GM21367 (cell line): Measurements from ENCODE around the gene DPP7.
A peak's percentile ranks its signal among the peaks of the same experiment; 100 is the strongest.
"Not testable (repeated sequence)": the region's sequence is repeated elsewhere in the genome, so short reads cannot be mapped to it uniquely, and the experiment has no call there.

Experiments
- ATAC-seq: cut with Tn5 transposase; IDR thresholded peaks from one replicate; pipeline ENCODE4 v1.9.1; 2021; ENCODE audit not compliant: unreplicated experiment

Gene DPP7

GRCh38 chr9:137075275-137075775 lies 39.2 kb downstream of the DPP7 start:
- no peak for ATAC-seq

DNA sequence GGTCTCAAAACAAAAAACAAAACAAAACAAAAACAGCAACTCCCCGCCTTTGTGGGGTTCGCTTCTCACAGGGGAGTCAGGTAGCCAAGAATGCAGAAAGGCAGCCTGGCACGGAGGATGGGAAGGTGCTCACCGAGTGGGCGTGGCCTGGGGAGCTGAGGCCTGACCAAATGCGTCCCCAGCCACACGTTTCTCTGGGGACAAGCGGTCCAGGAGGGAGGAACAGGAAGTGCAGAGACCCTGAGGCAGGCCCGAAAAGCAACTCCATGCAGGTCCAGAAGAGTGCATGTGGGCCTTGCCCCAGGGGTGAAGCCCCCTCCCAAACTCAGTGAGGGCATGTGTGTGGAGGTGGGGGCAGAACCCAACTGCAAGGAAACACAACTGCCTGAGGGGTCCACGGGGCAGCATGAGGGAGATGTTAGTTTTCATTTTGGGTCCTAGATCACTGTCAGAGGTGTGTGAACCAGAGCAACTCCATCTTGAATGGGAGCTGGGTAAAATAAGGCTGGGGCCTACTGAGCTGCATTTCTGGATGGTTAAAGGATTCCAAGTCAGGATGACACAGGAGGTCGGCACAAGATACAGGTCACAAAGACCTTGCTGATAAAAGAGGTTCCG lies 39.8 kb downstream of the DPP7 start:
- ATAC-seq, result no peak

GRCh38 chr9:137073992-137074399 lies 40.5 kb downstream of the DPP7 start:
- no peak for ATAC-seq

DNA sequence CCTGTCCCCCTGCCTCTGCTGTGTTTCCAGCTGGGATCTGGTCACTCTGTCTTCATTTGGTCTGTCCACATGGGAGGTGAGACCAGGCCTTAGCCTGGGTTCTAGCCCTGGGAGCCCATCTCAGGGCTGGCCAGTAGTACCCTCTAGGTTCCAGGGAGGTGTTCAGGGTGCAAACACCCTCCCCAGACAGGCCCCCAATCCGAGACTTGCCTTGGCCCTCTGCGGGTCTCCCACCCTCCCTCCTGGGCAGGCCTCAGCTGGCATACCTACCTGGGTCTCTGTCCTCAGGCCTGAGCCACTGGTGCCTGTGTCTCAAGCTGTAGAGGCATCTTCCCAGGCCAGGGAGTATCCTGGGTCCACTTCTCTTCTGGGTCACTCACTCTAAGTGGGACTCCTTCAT lies 43.3 kb downstream of the DPP7 start:
- no peak for ATAC-seq

DNA sequence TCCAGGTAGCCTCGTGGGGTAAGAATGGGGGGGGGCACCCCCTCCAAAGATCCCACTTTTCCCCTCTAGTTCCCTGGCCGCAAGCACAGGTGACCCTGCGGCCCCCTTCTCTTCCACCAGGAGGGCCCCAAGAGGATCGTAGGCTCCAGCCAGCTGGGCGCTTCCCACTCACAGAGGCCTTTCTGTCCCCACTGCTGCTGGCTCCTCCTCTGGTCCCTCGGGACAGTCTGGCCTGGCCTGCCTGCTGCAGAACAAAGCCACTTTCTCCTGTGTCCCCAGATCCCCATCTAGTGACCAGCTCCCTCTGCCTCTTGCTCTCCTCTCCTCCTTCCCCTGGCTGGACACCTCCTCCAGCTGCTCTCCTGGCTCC lies 43.6 kb downstream of the DPP7 start:
- no peak for ATAC-seq

DNA sequence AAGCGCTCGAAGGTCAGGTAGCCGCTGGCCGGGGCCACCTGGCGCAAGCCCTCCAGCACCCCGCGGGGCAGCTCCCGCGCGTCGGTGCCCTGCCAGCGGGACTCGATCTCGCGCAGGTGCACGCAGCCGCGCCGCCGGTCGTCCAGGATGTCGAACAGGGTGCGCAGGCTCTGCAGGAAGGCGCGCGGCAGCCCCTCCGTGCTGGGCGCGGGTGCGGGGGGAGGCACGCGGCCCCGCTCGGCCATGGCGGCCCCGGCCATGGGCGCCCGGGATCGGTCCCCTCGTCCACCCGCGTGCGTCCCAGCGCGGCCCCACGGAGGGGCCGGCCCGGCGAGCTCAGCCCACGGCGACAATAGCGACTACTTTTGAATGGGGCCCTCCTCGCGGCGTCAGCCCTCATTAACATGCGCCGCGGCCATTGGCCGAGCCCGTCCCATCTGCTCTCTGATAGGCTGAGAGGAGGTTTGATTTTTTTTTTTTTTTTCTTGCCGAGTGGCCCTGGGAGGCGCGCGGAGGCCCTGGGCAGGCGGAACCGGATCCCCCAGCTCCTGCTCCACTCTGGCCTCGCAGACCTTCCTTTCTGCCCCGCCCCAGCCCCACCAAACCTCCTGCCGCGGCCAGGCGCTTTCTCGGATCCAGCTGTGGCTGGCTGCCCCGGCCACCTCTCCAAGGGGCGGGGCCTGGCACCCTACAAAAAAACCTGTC lies 44.2 kb downstream of the DPP7 start, which contains the start of gene SAPCD2:
SAPCD2 (minus strand) TSS at position 357 of the 705 bp plus-strand sequence; CDS start at position 260, 97 bp downstream.
- ATAC-seq, result peak; percentile 57

- peak; percentile 6 for ATAC-seq
Observed at GRCh38 chr9:137069508-137070091, 44.9 kb downstream of the DPP7 start.

DNA sequence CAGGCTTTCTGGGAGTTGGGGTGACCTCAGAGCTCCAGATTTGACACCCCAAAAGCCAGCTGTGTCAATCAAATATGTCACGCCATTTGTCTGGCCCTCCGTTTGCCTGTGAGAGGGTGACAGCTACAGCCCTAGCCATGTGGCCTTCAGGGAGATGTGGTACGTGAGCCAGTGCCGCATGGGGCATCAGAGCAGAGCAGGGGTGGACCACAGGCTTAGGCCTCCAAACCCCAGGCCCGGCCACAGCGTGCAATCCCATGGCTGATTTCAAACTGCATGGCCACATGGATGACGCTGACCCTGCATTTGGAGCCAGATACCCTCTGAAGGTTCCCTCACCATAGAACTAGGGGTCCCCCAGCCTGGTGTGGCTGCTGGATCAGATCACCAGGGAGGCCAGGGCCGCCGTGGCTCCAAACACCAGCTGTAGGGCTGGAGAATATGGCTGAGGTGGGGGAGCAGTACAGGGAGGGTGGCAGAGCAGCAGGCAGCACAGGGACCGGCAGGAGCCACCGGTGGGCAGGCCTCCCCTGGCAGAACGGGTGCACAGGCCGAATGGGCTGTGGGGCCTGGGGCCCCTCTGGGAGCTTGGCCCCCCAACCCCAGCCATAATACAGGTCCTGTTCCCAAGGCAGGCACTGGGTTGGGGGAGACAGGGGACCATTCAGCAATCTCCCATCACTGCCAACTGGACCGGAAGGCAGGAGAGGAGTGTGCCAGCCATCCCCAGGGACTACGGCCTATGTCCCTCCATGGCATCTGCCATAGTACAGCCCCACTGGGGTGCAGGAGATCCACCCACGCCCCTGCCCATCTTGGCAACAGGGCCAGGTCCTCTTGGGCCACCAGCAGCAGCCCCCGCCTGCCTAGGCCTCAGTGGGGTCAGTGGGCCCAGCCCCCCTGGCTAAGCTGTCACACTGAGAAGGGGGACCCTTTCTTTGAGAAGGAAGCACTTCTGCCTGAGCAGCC lies 45.7 kb downstream of the DPP7 start:
- ATAC-seq, result no peak

GRCh38 chr9:137067860-137068538 lies 46.5 kb downstream of the DPP7 start:
- ATAC-seq, result no peak

GRCh38 chr9:137066096-137066861 lies 48.3 kb downstream of the DPP7 start:
- ATAC-seq, result no peak

DNA sequence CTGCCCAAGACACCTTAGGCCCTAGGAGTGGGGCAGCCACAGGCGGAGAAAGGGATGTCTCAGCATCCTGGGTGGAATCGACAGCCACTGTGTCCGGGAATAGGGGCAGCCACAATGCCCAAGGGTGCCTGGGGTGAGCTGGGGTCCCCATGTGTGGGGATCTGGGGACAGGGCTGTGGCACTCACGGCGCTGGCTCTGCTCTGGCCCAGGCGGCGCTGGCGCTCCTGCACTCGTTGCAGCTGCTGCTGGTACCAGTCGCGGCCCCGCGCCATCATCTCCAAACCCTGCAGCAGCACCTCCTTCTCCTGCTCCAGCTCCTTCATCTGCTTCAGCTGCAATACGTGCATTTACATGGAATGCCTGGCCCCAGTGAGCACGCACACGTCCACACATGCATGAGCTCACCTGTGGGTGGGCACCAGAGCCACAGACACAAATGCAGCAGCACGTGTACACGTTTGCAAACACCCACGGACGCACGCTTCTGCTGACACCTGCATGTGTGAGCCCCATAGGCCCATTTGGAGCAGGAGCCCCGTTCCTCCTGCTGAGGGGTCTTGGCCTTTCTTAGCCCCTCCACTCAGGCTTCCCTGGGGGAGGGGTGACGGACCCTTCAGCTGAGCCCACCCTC lies 49.1 kb downstream of the DPP7 start:
- no peak for ATAC-seq

DNA sequence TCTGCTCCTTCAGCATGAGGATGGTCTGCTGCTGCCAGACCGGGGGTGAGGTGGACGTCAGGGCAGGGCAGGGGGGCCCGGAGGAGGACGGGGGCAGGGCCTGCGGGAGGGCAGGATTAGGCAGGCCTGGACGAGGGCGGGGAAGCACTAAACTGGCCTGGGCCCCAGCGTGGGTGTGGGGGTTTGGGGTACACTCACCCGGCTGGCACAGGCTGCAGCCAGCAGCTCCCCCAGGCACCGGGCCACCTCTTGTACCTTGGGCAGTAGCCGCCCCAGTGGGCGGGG lies 49.7 kb downstream of the DPP7 start:
- ATAC-seq, result no peak

DNA sequence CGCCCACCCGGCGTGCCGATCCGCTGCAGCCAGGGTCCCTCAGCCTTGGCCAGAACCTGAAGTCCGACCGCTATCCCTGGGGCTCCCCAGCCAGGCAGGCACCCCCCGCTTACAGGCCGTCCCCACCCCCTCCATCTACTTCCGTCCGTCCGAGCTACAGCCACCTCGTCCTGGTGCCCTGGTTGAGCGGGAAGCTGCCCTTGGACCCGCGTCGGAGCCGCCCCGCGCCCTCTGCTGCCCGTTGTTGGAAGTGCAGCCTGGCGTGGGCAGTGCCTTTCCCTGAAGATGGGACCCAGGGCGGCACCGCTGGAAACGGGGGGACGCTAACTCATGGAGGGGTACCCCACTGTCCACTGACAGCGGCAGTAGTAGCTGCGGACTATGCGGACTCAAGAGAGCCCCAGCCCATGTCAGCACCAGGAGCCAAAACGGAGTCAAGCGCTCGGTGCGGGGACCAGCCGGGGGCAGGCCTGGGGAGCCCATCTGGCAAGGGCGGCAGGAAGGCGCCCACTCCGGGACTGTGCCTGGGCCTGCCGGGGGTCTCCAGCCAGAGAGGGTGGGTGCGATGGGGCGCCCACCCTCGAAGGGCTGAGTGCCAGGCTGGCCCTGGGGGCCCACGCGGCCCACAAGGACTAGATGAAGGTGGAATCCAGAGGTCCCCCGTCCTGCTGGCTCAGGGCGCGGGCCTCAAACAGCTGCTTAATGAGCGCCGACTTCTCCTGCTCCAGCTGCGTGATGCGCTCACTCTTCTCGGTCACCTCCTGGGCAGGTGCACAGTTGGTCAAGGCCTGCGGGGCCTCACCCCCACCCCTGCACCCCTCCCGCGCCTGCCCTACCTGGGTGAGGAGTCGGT lies 50.3 kb downstream of the DPP7 start:
- no peak for ATAC-seq

DNA sequence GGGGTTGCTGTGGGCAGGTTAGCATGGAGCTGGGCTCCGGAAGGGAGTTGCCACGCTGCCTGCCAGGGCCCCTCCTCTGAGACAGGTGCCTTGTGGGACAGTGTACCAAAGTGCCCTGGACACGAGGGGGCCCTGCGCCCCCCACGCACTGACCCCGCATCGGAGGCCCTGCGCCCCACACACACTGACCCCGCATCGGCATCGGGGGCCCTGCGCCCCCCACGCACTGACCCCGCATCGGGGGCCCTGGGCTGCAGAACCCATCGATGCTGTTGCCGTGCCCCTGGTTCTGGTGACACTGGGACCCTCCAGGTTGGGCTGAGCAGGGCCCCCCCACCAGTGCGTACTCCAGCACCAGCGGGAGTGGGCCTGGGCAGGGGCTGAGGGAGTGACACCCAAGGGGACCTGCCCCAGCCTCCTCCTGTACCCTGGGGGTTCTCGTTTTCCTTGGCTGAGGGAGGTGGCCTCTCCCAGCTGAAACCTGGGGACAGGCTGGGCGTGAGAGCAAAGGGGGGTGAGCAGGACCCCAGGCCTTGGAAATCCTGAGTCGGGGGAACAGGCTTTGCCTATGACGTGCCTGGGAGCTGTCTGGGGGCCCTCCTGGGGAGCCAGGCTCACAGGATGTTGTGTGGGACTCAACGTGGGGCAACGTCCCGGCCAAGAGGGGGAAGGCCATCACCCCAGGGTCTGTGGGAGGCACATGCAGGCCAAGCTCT lies 51.1 kb downstream of the DPP7 start:
- ATAC-seq, result no peak

DNA sequence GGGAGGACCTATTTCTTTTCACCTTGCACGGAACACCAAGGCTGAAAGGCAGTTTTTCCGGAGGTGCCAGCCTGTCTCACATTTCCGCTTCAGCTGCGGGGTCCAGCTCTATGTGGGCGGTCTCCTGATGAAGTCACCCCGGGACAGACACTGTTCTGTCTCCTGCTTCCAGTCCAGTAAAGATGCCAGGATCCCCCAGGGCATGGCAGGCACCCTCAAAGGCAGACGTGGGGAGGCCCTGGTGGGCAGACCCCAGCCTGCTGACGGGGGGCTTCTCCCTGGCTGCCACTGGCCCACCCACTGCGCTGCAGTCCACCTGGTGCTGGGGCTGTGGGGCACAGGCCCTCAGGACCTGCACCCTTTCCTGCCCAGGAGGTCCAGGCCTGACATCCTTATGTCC lies 51.7 kb downstream of the DPP7 start:
- ATAC-seq, result not testable (repeated sequence)

- no peak for ATAC-seq
Observed at GRCh38 chr9:137062384-137062783, 52.1 kb downstream of the DPP7 start.
